ENCODE measurements around the gene KIF3C. TPM values are rescaled to one million over a fixed set of nuclear protein-coding genes. Genes with fewer than 3 reads are reported as not detected.
A peak's percentile ranks its signal among the peaks of the same experiment; 100 is the strongest.

Gene KIF3C
- total RNA-seq, 4 donors from 2014 or later = 9.9 to 13.8 (median 11.7) TPM

DNA sequence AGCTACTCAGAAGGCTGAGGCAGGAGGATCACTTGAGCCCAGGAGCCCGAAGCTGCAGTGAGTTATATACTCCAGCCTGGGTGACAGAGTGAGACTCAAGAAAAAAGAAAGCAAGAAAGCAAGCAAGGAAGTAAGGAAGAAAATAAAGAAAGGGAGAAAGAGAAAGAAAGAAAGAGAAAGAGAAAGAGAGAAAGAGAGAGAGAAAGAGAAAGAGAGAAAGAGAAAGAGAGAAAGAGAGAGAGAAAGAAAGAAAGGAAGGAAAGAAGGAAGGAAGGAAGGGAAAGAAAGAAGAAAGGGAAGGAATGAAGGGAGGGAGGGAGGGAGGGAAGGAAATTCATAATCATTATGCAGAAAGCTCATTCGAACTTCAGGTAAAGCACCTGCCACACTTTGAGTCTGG is 33.9 kb downstream of the KIF3C start:
- TF ChIP-seq, protein P1, sequence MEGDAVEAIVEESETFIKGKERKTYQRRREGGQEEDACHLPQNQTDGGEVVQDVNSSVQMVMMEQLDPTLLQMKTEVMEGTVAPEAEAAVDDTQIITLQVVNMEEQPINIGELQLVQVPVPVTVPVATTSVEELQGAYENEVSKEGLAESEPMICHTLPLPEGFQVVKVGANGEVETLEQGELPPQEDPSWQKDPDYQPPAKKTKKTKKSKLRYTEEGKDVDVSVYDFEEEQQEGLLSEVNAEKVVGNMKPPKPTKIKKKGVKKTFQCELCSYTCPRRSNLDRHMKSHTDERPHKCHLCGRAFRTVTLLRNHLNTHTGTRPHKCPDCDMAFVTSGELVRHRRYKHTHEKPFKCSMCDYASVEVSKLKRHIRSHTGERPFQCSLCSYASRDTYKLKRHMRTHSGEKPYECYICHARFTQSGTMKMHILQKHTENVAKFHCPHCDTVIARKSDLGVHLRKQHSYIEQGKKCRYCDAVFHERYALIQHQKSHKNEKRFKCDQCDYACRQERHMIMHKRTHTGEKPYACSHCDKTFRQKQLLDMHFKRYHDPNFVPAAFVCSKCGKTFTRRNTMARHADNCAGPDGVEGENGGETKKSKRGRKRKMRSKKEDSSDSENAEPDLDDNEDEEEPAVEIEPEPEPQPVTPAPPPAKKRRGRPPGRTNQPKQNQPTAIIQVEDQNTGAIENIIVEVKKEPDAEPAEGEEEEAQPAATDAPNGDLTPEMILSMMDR (IDR thresholded peaks at IDR 0.05) = no peak
- intact Hi-C loops (cut with DNase I) = no loop called here
- Histone ChIP-seq H3K27ac (peak overlapping the region in 1 of 3 donors; percentile 6), H3K27me3 (no peaks in the 10 kb centered on the region), H3K9me3 (no peaks in the 10 kb centered on the region), H3K36me3 (no peaks in the 10 kb centered on the region), H3K4me1 (no peaks in the 10 kb centered on the region), H3K4me3 (replicated peaks in 1 of 3) (no peak overlapping the region)
- WGBS, 2 donors = 63% methylated on average over 2 of the region's 2 CpGs
- no peak for DNase-seq

DNA sequence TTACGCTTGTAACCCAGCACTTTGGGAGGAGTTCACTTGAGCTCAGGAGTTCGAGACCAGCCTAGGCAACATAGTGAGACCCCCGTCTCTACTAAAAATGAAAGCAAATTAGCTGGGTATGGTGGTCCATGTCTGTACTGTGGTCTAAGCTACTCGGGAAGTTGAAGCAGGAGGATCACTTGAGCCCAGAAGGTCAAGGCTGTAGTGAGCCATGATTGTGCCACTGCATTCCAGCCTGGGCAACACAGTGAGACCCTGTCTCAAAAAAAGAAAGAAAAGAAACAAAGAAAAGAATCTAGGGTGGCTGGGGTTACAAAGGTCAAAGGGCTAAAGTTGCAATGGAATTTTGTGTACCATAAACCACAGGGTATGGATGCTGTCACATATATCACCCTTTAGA is 41.3 kb downstream of the KIF3C start:
- no peaks in the 10 kb centered on the region for H3K9me3 ChIP-seq
- H3K4me1 ChIP-seq = peaks cover 7 to 23% of the 10 kb centered on the region in 2 donors
- H3K27ac ChIP-seq = no peak overlapping the region
- no peaks in the 10 kb centered on the region for H3K27me3 ChIP-seq
- no peak for DNase-seq
- H3K4me3 ChIP-seq (replicated peaks in 1 of 3) = no peak overlapping the region
- TF ChIP-seq POLR2A (IDR thresholded peaks at IDR 0.05) = no peak
- TF ChIP-seq, protein P1 (IDR thresholded peaks at IDR 0.05) = no peak
- H3K36me3 ChIP-seq = no peaks in the 10 kb centered on the region
- WGBS, 2 donors = 98 to 100% methylated on average over 4 of the region's 4 CpGs
- intact Hi-C loops (cut with DNase I) = no loop called here

DNA sequence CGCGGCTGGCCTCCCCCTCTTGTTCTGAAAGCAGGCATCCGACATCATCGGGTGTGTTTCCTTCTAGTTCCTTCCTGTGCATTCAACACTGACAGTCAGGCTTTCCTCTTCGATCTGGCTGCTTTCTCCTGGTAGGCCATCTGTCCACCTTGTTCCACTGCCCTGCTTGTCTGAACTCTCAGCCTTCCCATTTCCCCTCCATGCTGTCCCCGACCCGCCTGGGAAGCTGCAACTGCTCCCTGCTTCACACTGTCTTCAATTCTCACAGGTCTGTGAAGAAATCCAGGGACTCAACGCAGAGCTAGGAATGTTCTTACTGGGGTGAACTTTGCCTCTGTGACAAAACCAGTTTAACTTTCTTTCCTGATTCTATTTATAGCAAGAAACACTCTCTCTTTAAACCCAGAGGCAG is 43.0 kb downstream of the KIF3C start:
- no peak overlapping the region for H3K4me3 ChIP-seq (replicated peaks in 1 of 3)
- no peaks in the 10 kb centered on the region for H3K27me3 ChIP-seq
- H3K9me3 ChIP-seq = no peaks in the 10 kb centered on the region
- H3K36me3 ChIP-seq = no peaks in the 10 kb centered on the region
- WGBS, 2 donors = 84 to 88% methylated on average over 8 of the region's 8 CpGs
- TF ChIP-seq, protein P1 (IDR thresholded peaks at IDR 0.05) = no peak
- TF ChIP-seq POLR2A (IDR thresholded peaks at IDR 0.05) = no peak
- H3K4me1 ChIP-seq = peaks cover 7 to 23% of the 10 kb centered on the region in 2 donors
- intact Hi-C loops (cut with DNase I) = no loop called here
- peak overlapping the region; percentile 50 to 61 (median 55) for H3K27ac ChIP-seq
- DNase-seq = peak in 1 of 2 donors; percentile 33

DNA sequence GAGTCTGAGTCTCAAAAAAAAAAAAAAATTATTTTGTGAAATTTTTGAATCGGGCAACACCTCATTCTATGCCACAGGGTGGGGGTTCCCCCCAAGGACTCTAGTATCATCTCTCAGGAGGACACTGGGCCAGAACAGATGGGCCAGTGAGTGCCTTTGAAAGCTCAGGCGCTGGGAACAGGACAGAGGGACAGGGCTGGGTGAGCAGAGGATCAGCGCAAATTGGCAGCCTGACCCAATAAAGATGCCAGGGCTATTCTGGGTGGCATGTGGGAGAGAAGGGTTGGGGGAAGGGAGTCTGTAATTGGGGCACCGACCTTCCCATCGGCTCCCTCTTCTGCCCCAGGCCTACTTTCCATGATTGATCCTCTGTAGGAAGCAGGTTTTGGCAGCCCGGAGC is 44.0 kb downstream of the KIF3C start:
- Histone ChIP-seq H3K36me3 (no peaks in the 10 kb centered on the region), H3K4me3 (replicated peaks in 1 of 3) (no peak overlapping the region), H3K9me3 (no peaks in the 10 kb centered on the region), H3K4me1 (peaks cover 7 to 23% of the 10 kb centered on the region in 2 donors), H3K27ac (peak overlapping the region; percentile 40 to 61 (median 55)), H3K27me3 (no peaks in the 10 kb centered on the region)
- TF ChIP-seq, protein P1 (IDR thresholded peaks at IDR 0.05) = no peak
- TF ChIP-seq POLR2A (IDR thresholded peaks at IDR 0.05) = no peak
- intact Hi-C loops (cut with DNase I) = no loop called here
- peak; percentile 86 to 87 for DNase-seq
- 46 to 58% methylated on average over 6 of the region's 6 CpGs for WGBS, 2 donors

DNA sequence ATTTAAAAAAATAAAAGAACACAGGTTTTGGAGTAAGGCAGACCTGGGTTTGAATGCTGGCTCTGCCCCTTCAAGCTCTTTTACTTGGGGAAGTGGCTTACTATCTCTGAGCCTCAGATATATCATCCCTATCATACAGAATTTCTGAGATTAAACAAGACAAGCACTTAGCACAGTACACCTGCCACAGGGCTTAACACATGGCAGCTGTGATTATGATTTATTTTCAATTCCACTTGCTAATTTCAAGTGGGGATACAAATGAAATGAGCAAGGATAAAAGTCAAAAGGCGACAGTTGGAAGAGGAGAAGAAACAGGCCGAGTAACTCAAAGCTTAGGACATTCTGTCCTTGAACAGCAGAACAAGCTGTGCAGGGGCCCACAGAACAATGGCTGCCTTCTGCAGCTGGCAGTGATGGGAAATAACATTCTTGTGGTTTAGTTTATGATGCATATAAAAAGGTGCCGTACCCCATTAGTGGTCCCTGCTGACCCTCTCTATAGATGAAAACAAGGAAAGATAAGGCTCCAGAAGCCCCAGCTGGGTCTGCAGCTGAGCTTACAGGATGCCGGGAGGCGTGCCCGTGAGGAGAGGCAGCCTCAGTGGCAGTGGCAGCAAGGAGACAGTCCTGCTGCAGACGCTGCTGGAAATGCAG is 45.3 kb downstream of the KIF3C start:
- no peak for DNase-seq
- intact Hi-C loops (cut with DNase I) = no loop called here
- Histone ChIP-seq H3K9me3 (no peaks in the 10 kb centered on the region), H3K4me1 (peaks cover 7 to 23% of the 10 kb centered on the region in 2 donors), H3K27ac (no peak overlapping the region), H3K27me3 (no peaks in the 10 kb centered on the region), H3K36me3 (no peaks in the 10 kb centered on the region), H3K4me3 (replicated peaks in 1 of 3) (no peak overlapping the region)
- TF ChIP-seq, protein P1 (IDR thresholded peaks at IDR 0.05) = no peak
- TF ChIP-seq POLR2A (IDR thresholded peaks at IDR 0.05) = no peak
- 90 to 94% methylated on average over 7 of the region's 7 CpGs for WGBS, 2 donors

Data from thyroid gland (tissue), 4 donors.